H1 (cell line): ENCODE data around the gene ACOT11. TPM values are rescaled to one million over a fixed set of nuclear protein-coding genes. Genes with fewer than 3 reads are reported as not detected.
"Not testable (repeated sequence)": the region's sequence is repeated elsewhere in the genome, so short reads cannot be mapped to it uniquely, and the experiment has no call there.

Experiments
- CTCF ChIA-PET: fragments of 300-600 bp; sonication (Branson Sonifier 250); formaldehyde crosslinking; loops from one replicate; lab custom pipeline; 2021; ENCODE audit not compliant: partially characterized antibody; lab: Charles Lee
- POLR2A ChIA-PET: fragments of 300-600 bp; sonication (Branson Sonifier 250); formaldehyde crosslinking; loops from one replicate; lab custom pipeline; 2021; ENCODE audit warnings: inconsistent platforms; ENCODE audit not compliant: partially characterized antibody; lab: Charles Lee
- DNase-seq, 2 experiments: peaks; one replicate each; pipeline versions ENCODE4 v3.0.0 to v3.0.0-alpha.2; 2010 to 2022; ENCODE audit warnings: low spot score in 2 of 2, low read depth in 1 of 2, mixed read lengths in 1 of 2
- FAIRE-seq: peaks from 2 replicates; lab custom pipeline; 2011; peaks lifted over from hg19 to GRCh38; lab: Jason Lieb, UNC
- H2AFZ ChIP-seq: 2 replicates; pipeline ENCODE4 v1.8.1; 2012; ENCODE audit warnings: low read length, inconsistent platforms
- H2AK5ac ChIP-seq: 2 replicates; pipeline ENCODE4 v1.6.1; 2013; ENCODE audit warnings: low read depth, low read length
- H2BK120ac ChIP-seq: replicated peaks from 2 replicates; pipeline ENCODE3; 2013; ENCODE audit warnings: low read depth, low read length, inconsistent platforms
- H2BK12ac ChIP-seq: 2 replicates; pipeline ENCODE4 v1.6.1; 2013; ENCODE audit warnings: low read depth, low read length
- H2BK15ac ChIP-seq: 2 replicates; pipeline ENCODE4 v1.6.1; 2013; ENCODE audit warnings: low read length
- H2BK20ac ChIP-seq: 2 replicates; pipeline ENCODE4 v1.6.1; 2013; ENCODE audit warnings: low read length
- H2BK5ac ChIP-seq: 2 replicates; pipeline ENCODE4 v1.6.1; 2013; ENCODE audit warnings: low read depth, low read length
- H3K14ac ChIP-seq: 2 replicates; pipeline ENCODE4 v1.6.1; 2013; ENCODE audit warnings: inconsistent platforms; ENCODE audit not compliant: insufficient read length
- H3K18ac ChIP-seq: 2 replicates; pipeline ENCODE4 v1.6.1; 2013; ENCODE audit warnings: low read length; ENCODE audit errors: extremely low read depth
- H3K23ac ChIP-seq: 2 replicates; pipeline ENCODE4 v1.6.1; 2013; ENCODE audit warnings: inconsistent platforms; ENCODE audit not compliant: insufficient read length
- H3K23me2 ChIP-seq: 2 replicates; pipeline ENCODE4 v1.6.1; 2013; ENCODE audit warnings: low read depth, low read length
- H3K27ac ChIP-seq: 2 replicates; pipeline ENCODE4 v1.6.1; 2011; ENCODE audit warnings: low read depth, low read length, inconsistent platforms
- H3K27me3 ChIP-seq, 4 experiments: replicated peaks in 1 of 4; 1 replicate in 1 of 4; 2 replicates in 3 of 4; pipeline versions ENCODE4 v1.6.1 to v1.8.1; 2011 to 2013; ENCODE audit warnings: low read length in 3 of 4, mild to moderate bottlenecking in 3 of 4, inconsistent platforms in 2 of 4, mixed read lengths in 2 of 4, moderate library complexity in 1 of 4; ENCODE audit not compliant: control insufficient read depth in 3 of 4, insufficient read depth in 3 of 4; ENCODE audit errors: extremely low read depth in 1 of 4
- H3K36me3 ChIP-seq, 4 experiments: 2 replicates each; pipeline versions ENCODE4 v1.6.1 to v1.8.1; 2011 to 2013; ENCODE audit warnings: mild to moderate bottlenecking in 4 of 4, low read length in 3 of 4, moderate library complexity in 2 of 4, control low read depth in 1 of 4, inconsistent platforms in 1 of 4; ENCODE audit not compliant: insufficient read depth in 4 of 4, control insufficient read depth in 2 of 4
- H3K4ac ChIP-seq: replicated peaks from 2 replicates; pipeline ENCODE3; 2013; ENCODE audit warnings: low read length, low read depth, mixed read lengths, inconsistent platforms; ENCODE audit not compliant: insufficient read length
- H3K4me1 ChIP-seq, 4 experiments: replicated peaks in 1 of 4; 1 replicate in 1 of 4; 2 replicates in 3 of 4; pipeline versions ENCODE4 v1.6.1 to v1.8.1; 2011 to 2013; ENCODE audit warnings: low read length in 3 of 4, inconsistent platforms in 2 of 4, mixed read lengths in 1 of 4; ENCODE audit not compliant: insufficient read depth in 4 of 4, control insufficient read depth in 3 of 4
- H3K4me2 ChIP-seq, 2 experiments: 2 replicates each; pipeline versions ENCODE4 v1.6.1 to v1.8.1; 2011 to 2013; ENCODE audit warnings: low read depth in 2 of 2, low read length in 2 of 2, control low read depth in 1 of 2, inconsistent platforms in 1 of 2, mild to moderate bottlenecking in 1 of 2; ENCODE audit not compliant: insufficient read depth in 1 of 2
- H3K4me3 ChIP-seq, 4 experiments: fragments of 200-600, 300-600 bp in 1 of 4; sonication (generic), shearing (Covaris generic), sonication (Bioruptor Twin) in 1 of 4; 2 replicates each; pipeline versions ENCODE4 v1.5.1 to v1.8.1; 2011 to 2016; ENCODE audit warnings: low read length in 4 of 4, low read depth in 3 of 4, control low read depth in 2 of 4, inconsistent platforms in 2 of 4, mild to moderate bottlenecking in 2 of 4, mixed read lengths in 1 of 4, moderate library complexity in 1 of 4; ENCODE audit not compliant: insufficient read depth in 2 of 4; ENCODE audit errors: extremely low read depth in 1 of 4
- H3K56ac ChIP-seq: replicated peaks from 2 replicates; pipeline ENCODE3; 2013; ENCODE audit warnings: low read depth, mild to moderate bottlenecking, mixed read lengths, low read length, inconsistent platforms; ENCODE audit not compliant: insufficient read length
- H3K79me1 ChIP-seq: 2 replicates; pipeline ENCODE4 v1.6.1; 2013; ENCODE audit warnings: low read depth, low read length, control low read depth
- H3K79me2 ChIP-seq, 2 experiments: 2 replicates each; pipeline versions ENCODE4 v1.6.1 to v1.8.1; 2012 to 2013; ENCODE audit warnings: low read length in 2 of 2, mild to moderate bottlenecking in 2 of 2, inconsistent platforms in 1 of 2; ENCODE audit not compliant: insufficient read depth in 2 of 2, control insufficient read depth in 1 of 2
- H3K9ac ChIP-seq, 4 experiments: replicated peaks in 1 of 4; 1 replicate in 1 of 4; 2 replicates in 3 of 4; pipeline versions ENCODE4 v1.6.1 to v1.8.1; 2011 to 2013; ENCODE audit warnings: low read depth in 3 of 4, low read length in 3 of 4, control low read depth in 2 of 4, mild to moderate bottlenecking in 2 of 4, moderate library complexity in 2 of 4, inconsistent platforms in 1 of 4; ENCODE audit errors: extremely low read depth in 1 of 4
- H3K9me3 ChIP-seq, 2 experiments: 2 replicates each; pipeline versions ENCODE4 v1.6.1 to v1.8.1; 2012 to 2013; ENCODE audit warnings: mild to moderate bottlenecking in 2 of 2, moderate library complexity in 2 of 2, control low read depth in 1 of 2, inconsistent platforms in 1 of 2, low read depth in 1 of 2, low read length in 1 of 2, mixed read lengths in 1 of 2; ENCODE audit not compliant: insufficient read depth in 2 of 2
- H4K20me1 ChIP-seq, 2 experiments: replicated peaks in 1 of 2; 2 replicates each; pipeline versions ENCODE3 to v1.8.1; 2011 to 2013; ENCODE audit warnings: inconsistent platforms in 2 of 2, low read length in 2 of 2, mild to moderate bottlenecking in 1 of 2; ENCODE audit not compliant: insufficient read depth in 2 of 2, control insufficient read depth in 1 of 2
- H4K5ac ChIP-seq: 2 replicates; pipeline ENCODE4 v1.6.1; 2013; ENCODE audit warnings: low read length, low read depth, mixed read lengths, inconsistent platforms; ENCODE audit not compliant: insufficient read length
- H4K8ac ChIP-seq: 2 replicates; pipeline ENCODE4 v1.8.0; 2013; ENCODE audit warnings: mild to moderate bottlenecking, moderate library complexity, low read length, inconsistent platforms; ENCODE audit not compliant: insufficient read depth; ENCODE audit errors: extremely low read depth
- H4K91ac ChIP-seq: replicated peaks from 2 replicates; pipeline ENCODE3; 2013; ENCODE audit warnings: low read length, mixed read lengths, inconsistent platforms; ENCODE audit not compliant: insufficient read length
- CHD2 ChIP-seq: IDR thresholded peaks from 2 replicates; pipeline ENCODE4 v1.6.1; 2012; ENCODE audit warnings: low read length, improper control_type of control experiment
- WGBS, 2 experiments: shearing (Covaris generic) in 1 of 2; methylation state at CpG; one replicate each; pipeline versions ENCODE4 v1.1.6 to v1.1.7; 2013 to 2015; ENCODE audit warnings: low lambda C conversion rate in 2 of 2, mixed read lengths in 2 of 2, inconsistent platforms in 1 of 2, low coverage in 1 of 2, missing lambda C conversion rate in 1 of 2; ENCODE audit not compliant: insufficient replicate concordance in 2 of 2, insufficient coverage in 1 of 2, insufficient read length in 1 of 2; ENCODE audit errors: extremely low coverage in 1 of 2, missing lambda C conversion rate in 1 of 2; 5-methylcytosine and 5-hydroxymethylcytosine counted together
- polyA plus RNA-seq, 7 experiments: library from polyadenylated mRNA; depleted of rRNA in 3 of 7; stranded (reverse) in 5 of 7; unstranded in 2 of 7; fragments of >200 nt in 5 of 7; fragments of 200-250 nt in 2 of 7; gene quantifications; 1 replicate in 5 of 7; 2 replicates in 1 of 7; 4 replicates in 1 of 7; pipeline versions ENCODE4 v1.2.1 to v1.2.3, GENCODE V29; 2011 to 2013; ENCODE audit warnings: missing spikeins in 2 of 7, mixed read lengths in 2 of 7
- total RNA-seq: library from RNA; stranded (reverse); fragmentation: NEBNext Ultra II Directional; extraction: Animal tissue kit (Norgen Biotek cat#: 25700); gene quantifications from 2 replicates; pipeline ENCODE4 v1.2.1, GENCODE V29; 2021

The ACOT11 gene
- total and polyA plus RNA-seq, 2 of the 8 experiments (the other 6 are each of a cell fraction or from before 2014, with no cell fraction given), result 3.8 to 4.5 TPM

GRCh38 chr1:54526565-54526964 is 21.5 kb upstream of the ACOT11 start:
- H3K4me3 ChIP-seq, FAIRE-seq: not testable (repeated sequence)
- 83% methylated on average over 3 of the region's 3 CpGs; no CpG with 5 or more reads in 1 of the 2 experiments for WGBS, 2 experiments

More at GRCh38 chr1:54526565-54526964, 21.5 kb upstream of the ACOT11 start:
- H3K79me1 ChIP-seq, H3K23me2 ChIP-seq, H3K4me2 ChIP-seq, H3K23ac ChIP-seq, H2BK20ac ChIP-seq, H3K14ac ChIP-seq, H3K79me2 ChIP-seq, DNase-seq, H3K27me3 ChIP-seq, H3K9ac ChIP-seq, H3K18ac ChIP-seq, H3K36me3 ChIP-seq, H3K9me3 ChIP-seq, H4K5ac ChIP-seq, H3K56ac ChIP-seq, H4K8ac ChIP-seq, H2AFZ ChIP-seq, H4K91ac ChIP-seq, H2BK120ac ChIP-seq, H3K4ac ChIP-seq, POLR2A ChIA-PET, H2BK15ac ChIP-seq, H2AK5ac ChIP-seq, H2BK5ac ChIP-seq, H4K20me1 ChIP-seq, H3K4me1 ChIP-seq, H3K27ac ChIP-seq, H2BK12ac ChIP-seq: not testable (repeated sequence)
- CTCF ChIA-PET, result interaction anchor here (1.1 kb wide), 1 partner anchor 9 kb away, joined by 3 read pairs; no protein-coding TSS in a partner anchor
- TF ChIP-seq CHD2, result peak; percentile 44; the same call in 1 of the 2 replicates
